ENCODE data around the gene ZDHHC7.

Gene ZDHHC7

DNA sequence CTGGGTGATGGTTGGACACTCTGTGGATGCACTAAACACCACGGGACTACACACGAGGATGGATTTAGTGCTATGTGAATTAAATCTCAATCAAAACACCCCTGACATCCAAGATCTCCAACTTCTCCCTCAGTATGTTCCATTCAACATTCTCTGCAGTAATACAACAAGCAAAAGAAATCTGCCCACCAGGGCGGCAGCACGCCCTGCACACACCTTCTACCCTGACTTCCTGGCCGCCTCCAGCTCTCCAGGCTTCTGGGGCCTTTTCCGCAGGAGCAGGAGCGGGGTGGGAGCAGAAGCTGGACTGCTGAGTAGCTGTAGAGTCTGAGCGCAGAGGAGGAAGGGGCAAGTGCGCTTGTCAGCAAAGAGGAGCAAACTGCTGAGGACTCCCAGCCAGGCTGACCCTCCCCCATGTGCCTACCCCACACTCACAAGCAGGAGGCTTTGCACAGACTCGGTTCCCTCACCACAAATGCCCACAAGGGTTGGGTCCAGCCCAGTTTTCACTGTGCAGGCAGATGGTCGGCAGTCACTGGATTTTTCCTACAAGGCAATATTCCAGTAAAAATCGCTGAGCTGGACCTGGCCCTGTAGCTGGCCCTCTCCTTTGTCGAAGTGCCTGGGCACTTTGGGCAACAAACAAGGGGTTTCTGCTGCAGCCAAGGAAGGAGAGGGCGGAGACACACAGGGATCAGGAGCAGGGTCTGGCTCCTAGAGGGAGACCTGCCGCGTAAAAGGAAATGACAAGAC is 22.8 kb downstream of the ZDHHC7 start:
- DNase-seq (ENCODE audit: low read depth, low spot score): no peak
- CTCF ChIA-PET: interaction anchor here (1.4 to 2.0 kb wide), 2 partner anchors 18 to 40 kb away, joined by 4 to 8 read pairs; partner anchors contain the start of gene KIAA0513
- TF ChIP-seq, protein P1, sequence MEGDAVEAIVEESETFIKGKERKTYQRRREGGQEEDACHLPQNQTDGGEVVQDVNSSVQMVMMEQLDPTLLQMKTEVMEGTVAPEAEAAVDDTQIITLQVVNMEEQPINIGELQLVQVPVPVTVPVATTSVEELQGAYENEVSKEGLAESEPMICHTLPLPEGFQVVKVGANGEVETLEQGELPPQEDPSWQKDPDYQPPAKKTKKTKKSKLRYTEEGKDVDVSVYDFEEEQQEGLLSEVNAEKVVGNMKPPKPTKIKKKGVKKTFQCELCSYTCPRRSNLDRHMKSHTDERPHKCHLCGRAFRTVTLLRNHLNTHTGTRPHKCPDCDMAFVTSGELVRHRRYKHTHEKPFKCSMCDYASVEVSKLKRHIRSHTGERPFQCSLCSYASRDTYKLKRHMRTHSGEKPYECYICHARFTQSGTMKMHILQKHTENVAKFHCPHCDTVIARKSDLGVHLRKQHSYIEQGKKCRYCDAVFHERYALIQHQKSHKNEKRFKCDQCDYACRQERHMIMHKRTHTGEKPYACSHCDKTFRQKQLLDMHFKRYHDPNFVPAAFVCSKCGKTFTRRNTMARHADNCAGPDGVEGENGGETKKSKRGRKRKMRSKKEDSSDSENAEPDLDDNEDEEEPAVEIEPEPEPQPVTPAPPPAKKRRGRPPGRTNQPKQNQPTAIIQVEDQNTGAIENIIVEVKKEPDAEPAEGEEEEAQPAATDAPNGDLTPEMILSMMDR (IDR thresholded peaks at IDR 0.05; ENCODE audit: insufficient read depth, low read length, missing control alignments): no peak
- H3K4me3 ChIP-seq (ENCODE audit: low read depth, low read length): no peak overlapping the region
- POLR2A ChIA-PET: no interaction called here

- no peak for DNase-seq (ENCODE audit: low read depth, low spot score)
- TF ChIP-seq, protein P1 (IDR thresholded peaks at IDR 0.05; ENCODE audit: insufficient read depth, low read length, missing control alignments): no peak
- no peak overlapping the region for H3K4me3 ChIP-seq (ENCODE audit: low read depth, low read length)
- POLR2A ChIA-PET: no interaction called here
- CTCF ChIA-PET: interaction anchor here (1.4 kb wide), 1 partner anchor 247 kb away, joined by 4 read pairs; no protein-coding TSS in a partner anchor
Measured at GRCh38 chr16:84986879-84987278, 24.5 kb downstream of the ZDHHC7 start.

GRCh38 chr16:84986102-84986501 is 25.2 kb downstream of the ZDHHC7 start:
- POLR2A ChIA-PET: no interaction called here
- TF ChIP-seq, protein P1 (IDR thresholded peaks at IDR 0.05; ENCODE audit: insufficient read depth, low read length, missing control alignments): no peak
- CTCF ChIA-PET: interaction anchor here (1.4 kb wide), 1 partner anchor 246 kb away, joined by 4 read pairs; no protein-coding TSS in a partner anchor
- no peak overlapping the region for H3K4me3 ChIP-seq (ENCODE audit: low read depth, low read length)
- DNase-seq (ENCODE audit: low read depth, low spot score): no peak

DNA sequence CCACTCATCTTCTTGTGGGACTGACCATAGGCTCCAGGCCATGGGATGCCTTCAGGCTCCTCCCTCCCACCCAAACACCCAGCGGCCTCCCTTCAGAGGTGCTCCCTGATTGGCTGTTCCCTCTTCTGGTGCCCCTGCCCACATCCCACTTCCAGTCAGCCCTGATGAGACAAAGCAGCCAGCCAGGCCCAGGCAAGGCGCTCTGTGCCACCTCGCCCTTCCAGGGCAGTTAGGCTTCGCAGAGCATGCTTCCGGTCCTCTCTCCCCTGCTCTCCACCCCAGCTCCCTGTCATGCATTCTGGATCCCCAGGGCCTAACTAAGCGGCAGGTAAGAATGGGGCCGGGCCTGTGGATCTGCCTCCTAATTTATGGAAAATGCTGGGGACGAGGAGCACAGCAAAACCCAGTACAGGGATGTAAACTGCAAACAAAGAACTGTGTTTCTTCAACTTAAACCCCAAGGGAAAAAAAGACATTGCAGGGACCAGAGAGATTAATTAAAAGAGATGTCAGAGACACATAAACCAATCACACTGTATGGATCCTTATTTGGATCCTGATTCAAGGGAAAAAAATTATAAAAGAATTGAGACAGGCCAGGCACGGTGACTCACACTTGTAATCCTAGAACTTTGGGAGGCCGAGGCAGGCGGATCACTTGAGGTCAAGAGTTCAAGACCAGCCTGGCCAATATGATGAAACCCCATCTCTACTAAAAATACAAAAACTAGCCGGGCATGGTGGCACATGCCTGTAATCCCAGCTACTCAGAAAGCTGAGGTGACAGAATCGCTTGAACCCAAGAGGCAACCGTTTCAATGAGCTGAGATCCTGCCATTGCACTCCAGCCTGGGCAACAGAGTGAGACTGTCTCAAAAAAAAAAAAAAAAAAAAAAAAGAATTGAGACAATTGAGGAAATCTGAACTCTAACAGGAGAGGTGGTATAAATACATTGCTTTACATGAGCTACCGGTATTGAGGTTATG is 26.0 kb downstream of the ZDHHC7 start:
- peak; percentile 67 for DNase-seq (ENCODE audit: low read depth, low spot score)
- TF ChIP-seq, protein P1 (IDR thresholded peaks at IDR 0.05; ENCODE audit: insufficient read depth, low read length, missing control alignments): no peak
- CTCF ChIA-PET: interaction anchor here (1.4 kb wide), 1 partner anchor 246 kb away, joined by 4 read pairs; no protein-coding TSS in a partner anchor
- no peak overlapping the region for H3K4me3 ChIP-seq (ENCODE audit: low read depth, low read length)
- POLR2A ChIA-PET: no interaction called here

DNA sequence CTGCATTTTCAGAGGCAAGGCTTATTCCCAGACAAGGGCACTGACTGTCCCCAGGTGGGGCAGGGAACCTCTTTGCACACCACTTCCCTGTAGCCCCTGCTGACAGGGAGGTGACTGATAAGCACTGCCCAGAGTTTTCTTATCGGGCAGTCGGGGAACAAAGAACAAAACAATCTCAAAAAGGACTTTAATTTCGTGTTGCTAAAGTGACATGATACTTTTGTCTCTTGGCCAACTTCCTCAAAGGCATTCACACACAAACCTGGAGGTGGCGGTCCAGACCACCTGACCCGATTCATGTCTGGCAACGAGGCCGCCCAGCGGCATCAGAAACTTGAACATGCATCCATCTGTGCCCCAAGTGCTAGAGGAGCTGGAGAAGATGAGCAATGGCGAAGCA is 28.9 kb downstream of the ZDHHC7 start:
- DNase-seq (ENCODE audit: low read depth, low spot score): no peak
- POLR2A ChIA-PET: no interaction called here
- TF ChIP-seq, protein P1 (IDR thresholded peaks at IDR 0.05; ENCODE audit: insufficient read depth, low read length, missing control alignments): no peak
- no peak overlapping the region for H3K4me3 ChIP-seq (ENCODE audit: low read depth, low read length)
- CTCF ChIA-PET: interaction anchor here (1.0 to 1.7 kb wide), 3 partner anchors 10 to 45 kb away, joined by 3 to 12 read pairs (median 3); no protein-coding TSS in a partner anchor
